ENCODE data around the gene PCLO.

Gene PCLO

GRCh38 chr7:83155407-83155806 is 7.3 kb downstream of the PCLO start:
- no peak for TF ChIP-seq CTCF (IDR thresholded peaks at IDR 0.05; ENCODE audit: low read depth, low read length)
- no peak for DNase-seq (ENCODE audit: extremely low read depth, low read depth)

GRCh38 chr7:83153419-83153818 is 9.3 kb downstream of the PCLO start:
- TF ChIP-seq CTCF (IDR thresholded peaks at IDR 0.05; ENCODE audit: low read depth, low read length) = no peak
- no peak for DNase-seq (ENCODE audit: extremely low read depth, low read depth)

- no peak for TF ChIP-seq CTCF (IDR thresholded peaks at IDR 0.05; ENCODE audit: low read depth, low read length)
Measured at GRCh38 chr7:83150310-83150709, 12.4 kb downstream of the PCLO start.

GRCh38 chr7:83149466-83149865 is 13.2 kb downstream of the PCLO start:
- TF ChIP-seq CTCF (IDR thresholded peaks at IDR 0.05; ENCODE audit: low read depth, low read length) = no peak
- DNase-seq (ENCODE audit: extremely low read depth, low read depth) = no peak

More at GRCh38 chr7:83150310-83150709, 12.4 kb downstream of the PCLO start:
- DNase-seq (ENCODE audit: extremely low read depth, low read depth) = no peak

- DNase-seq (ENCODE audit: extremely low read depth, low read depth) = no peak
- no peak for TF ChIP-seq CTCF (IDR thresholded peaks at IDR 0.05; ENCODE audit: low read depth, low read length)
Measured at GRCh38 chr7:83148776-83149175, 13.9 kb downstream of the PCLO start.

GRCh38 chr7:83143107-83143506 is 19.6 kb downstream of the PCLO start:
- no peak for TF ChIP-seq CTCF (IDR thresholded peaks at IDR 0.05; ENCODE audit: low read depth, low read length)
- no peak for DNase-seq (ENCODE audit: extremely low read depth, low read depth)

- no peak for TF ChIP-seq CTCF (IDR thresholded peaks at IDR 0.05; ENCODE audit: low read depth, low read length)
- no peak for DNase-seq (ENCODE audit: extremely low read depth, low read depth)
Measured at GRCh38 chr7:83142365-83142764, 20.3 kb downstream of the PCLO start.

All from AG09319 (cell line).